HEK293T (cell line): Measurements from ENCODE around the gene RIPK3.

Experiments used
- CTCF ChIA-PET: fragments of 350-600 bp; formaldehyde crosslinking; extraction: SDS; loops from one replicate; lab custom pipeline; 2021; ENCODE audit warnings: antibody characterized with exemption, inconsistent platforms; lab: Yijun Ruan, JAX
- POLR2A ChIA-PET: fragments of 350-600 bp; formaldehyde crosslinking; extraction: SDS; loops from one replicate; lab custom pipeline; 2020; ENCODE audit warnings: antibody characterized with exemption, inconsistent platforms; lab: Yijun Ruan, JAX
- DNase-seq: peaks from one replicate; pipeline ENCODE4 v3.0.0; 2012; ENCODE audit warnings: mixed read lengths; ENCODE audit errors: extremely low spot score
- ARNT ChIP-seq: fragments of 450-650 bp; IDR thresholded peaks from 2 replicates; pipeline ENCODE4 v1.6.1; 2017; ENCODE audit warnings: mild to moderate bottlenecking
- BHLHE40 ChIP-seq: fragments of 450-650 bp; IDR thresholded peaks from 2 replicates; pipeline ENCODE4 v1.6.1; 2016; ENCODE audit warnings: mild to moderate bottlenecking, moderate library complexity, borderline replicate concordance
- CTBP1 ChIP-seq: fragments of 450-650 bp; IDR thresholded peaks from 2 replicates; pipeline ENCODE4 v1.6.1; 2016; ENCODE audit warnings: borderline replicate concordance
- ELF4 ChIP-seq: fragments of 450-650 bp; IDR thresholded peaks from 2 replicates; pipeline ENCODE4 v1.6.1; 2017; ENCODE audit warnings: antibody characterized with exemption
- FOXA1 ChIP-seq: fragments of 450-650 bp; IDR thresholded peaks from 2 replicates; pipeline ENCODE4 v1.6.1; 2016; ENCODE audit warnings: mild to moderate bottlenecking
- FOXK2 ChIP-seq: fragments of 450-650 bp; IDR thresholded peaks from 2 replicates; pipeline ENCODE4 v1.6.1; 2016; ENCODE audit warnings: mild to moderate bottlenecking
- FOXM1 ChIP-seq: fragments of 450-650 bp; IDR thresholded peaks from 2 replicates; pipeline ENCODE4 v1.6.1; 2017; ENCODE audit warnings: mild to moderate bottlenecking, borderline replicate concordance
- HDGF ChIP-seq: fragments of 450-650 bp; IDR thresholded peaks from 2 replicates; pipeline ENCODE4 v1.6.1; 2017; ENCODE audit warnings: antibody characterized with exemption, borderline replicate concordance
- L3MBTL2 ChIP-seq: fragments of 450-650 bp; conservative IDR thresholded peaks from 2 replicates; pipeline ENCODE4 v1.6.1; 2016; ENCODE audit warnings: mild to moderate bottlenecking
- LEF1 ChIP-seq: fragments of 450-650 bp; IDR thresholded peaks from 2 replicates; pipeline ENCODE4 v1.6.1; 2017; ENCODE audit warnings: mild to moderate bottlenecking, borderline replicate concordance
- NFRKB ChIP-seq: fragments of 450-650 bp; IDR thresholded peaks from 2 replicates; pipeline ENCODE4 v1.6.1; 2016; ENCODE audit warnings: mild to moderate bottlenecking, moderate library complexity
- SP1 ChIP-seq: fragments of 450-650 bp; IDR thresholded peaks from 2 replicates; pipeline ENCODE4 v1.6.1; 2017
- SUZ12 ChIP-seq: fragments of 450-650 bp; IDR thresholded peaks from 2 replicates; pipeline ENCODE4 v1.6.1; 2016; ENCODE audit warnings: mild to moderate bottlenecking
- TARDBP ChIP-seq: fragments of 450-650 bp; IDR thresholded peaks from 2 replicates; pipeline ENCODE4 v1.6.1; 2016
- ZNF384 ChIP-seq: fragments of 450-650 bp; IDR thresholded peaks from 2 replicates; pipeline ENCODE4 v1.6.1; 2016
- TF ChIP-seq, protein P1 (sequence below): fragments of 450-650 bp; IDR thresholded peaks from 2 replicates; pipeline ENCODE4 v1.6.1; 2016

The RIPK3 gene

GRCh38 chr14:24315243-24315806, 24.5 kb downstream of the RIPK3 start:
- ChIA-PET CTCF (no interaction called here), POLR2A (no interaction called here)
- TF ChIP-seq SP1 (no peak), FOXM1 (no peak), FOXA1 (no peak), ARNT (no peak), LEF1 (no peak), ELF4 (no peak), TARDBP (no peak), ZNF384 (no peak)
- DNase-seq, result no peak

DNA sequence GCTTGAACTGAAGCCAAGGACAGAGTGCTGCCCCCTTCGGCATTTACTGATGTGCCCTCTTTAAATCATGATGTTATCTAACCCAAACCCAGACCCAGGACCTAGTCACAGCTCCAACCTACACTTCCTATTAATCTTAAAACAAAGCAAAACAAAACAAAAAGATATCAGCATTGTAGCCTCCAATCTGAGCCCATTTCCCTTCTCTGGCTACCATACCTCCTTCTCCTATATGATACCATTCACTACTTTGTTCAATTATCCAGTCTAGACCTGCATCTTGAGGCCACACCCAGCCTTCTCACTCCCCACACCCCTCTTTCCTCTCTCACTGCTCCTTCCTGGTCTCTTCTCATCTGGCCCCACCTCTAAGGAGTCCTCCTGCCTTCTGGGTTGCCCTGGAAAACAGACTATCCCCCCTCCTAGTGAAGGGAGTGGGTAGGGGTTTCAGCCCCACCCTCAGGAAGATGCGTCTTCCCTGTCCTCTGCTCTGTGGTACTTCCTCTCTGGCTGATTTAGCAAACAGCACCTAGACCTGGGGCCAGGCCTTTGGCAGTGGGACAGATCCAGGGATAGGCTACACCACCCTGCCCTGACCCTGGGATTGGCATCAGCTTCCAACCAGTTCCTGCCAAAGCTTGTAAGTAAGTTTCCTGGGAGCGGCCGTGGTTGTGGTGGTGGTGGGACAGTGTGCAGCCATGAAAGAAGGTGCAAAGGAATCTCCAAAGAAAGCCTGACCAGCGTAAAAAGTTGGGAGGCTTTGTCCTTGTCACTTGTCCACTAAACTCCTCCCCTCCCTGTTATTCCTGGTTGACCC, 25.2 kb downstream of the RIPK3 start:
- TF ChIP-seq SUZ12 (no peak), ARNT (no peak), FOXK2 (no peak), FOXA1 (no peak), BHLHE40 (no peak), NFRKB (no peak)
- TF ChIP-seq, protein P1, sequence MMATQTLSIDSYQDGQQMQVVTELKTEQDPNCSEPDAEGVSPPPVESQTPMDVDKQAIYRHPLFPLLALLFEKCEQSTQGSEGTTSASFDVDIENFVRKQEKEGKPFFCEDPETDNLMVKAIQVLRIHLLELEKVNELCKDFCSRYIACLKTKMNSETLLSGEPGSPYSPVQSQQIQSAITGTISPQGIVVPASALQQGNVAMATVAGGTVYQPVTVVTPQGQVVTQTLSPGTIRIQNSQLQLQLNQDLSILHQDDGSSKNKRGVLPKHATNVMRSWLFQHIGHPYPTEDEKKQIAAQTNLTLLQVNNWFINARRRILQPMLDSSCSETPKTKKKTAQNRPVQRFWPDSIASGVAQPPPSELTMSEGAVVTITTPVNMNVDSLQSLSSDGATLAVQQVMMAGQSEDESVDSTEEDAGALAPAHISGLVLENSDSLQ, result no peak
- DNase-seq, result no peak
- ChIA-PET CTCF (interaction anchor here (0.6 kb wide), 1 partner anchor 18 kb away, joined by 3 read pairs; no protein-coding TSS in a partner anchor), POLR2A (interaction anchor here (0.8 to 1.3 kb wide), 2 partner anchors 17 to 72 kb away, joined by 3 read pairs; partner anchors contain the start of gene TINF2)

DNA sequence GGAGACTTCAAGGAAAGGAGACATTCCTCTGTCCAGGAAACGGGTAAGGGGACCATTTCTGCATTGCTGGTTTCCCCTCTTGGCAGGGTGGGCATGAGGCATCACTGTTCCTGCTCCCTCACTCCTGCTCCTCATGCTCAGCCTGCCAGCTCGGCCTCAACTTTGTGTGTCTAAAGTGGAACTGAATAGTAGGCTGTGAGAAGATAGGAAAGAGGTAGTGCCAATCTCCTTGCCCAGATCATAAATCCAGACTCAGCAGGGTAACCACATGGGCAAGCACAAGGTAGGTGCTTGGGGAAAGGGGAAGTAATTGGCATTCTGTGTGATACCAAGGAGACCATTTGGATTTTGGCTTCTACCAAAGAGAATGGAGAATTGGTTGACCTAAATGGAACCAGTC, 25.9 kb downstream of the RIPK3 start:
- TF ChIP-seq LEF1 (no peak), BHLHE40 (no peak)
- POLR2A ChIA-PET, result interaction anchor here (0.7 to 1.3 kb wide), 3 partner anchors 16 to 118 kb away, joined by 3 read pairs; partner anchors contain the start of gene TINF2
- CTCF ChIA-PET, result interaction anchor here (0.6 kb wide), 1 partner anchor 17 kb away, joined by 3 read pairs; no protein-coding TSS in a partner anchor
- no peak for DNase-seq

GRCh38 chr14:24312736-24313507, 26.9 kb downstream of the RIPK3 start:
- DNase-seq, result no peak
- no peak for TF ChIP-seq ELF4
- no peak for TF ChIP-seq FOXK2
- TF ChIP-seq BHLHE40, result no peak
- TF ChIP-seq SUZ12, result no peak
- CTCF ChIA-PET, result no interaction called here
- POLR2A ChIA-PET, result no interaction called here

DNA sequence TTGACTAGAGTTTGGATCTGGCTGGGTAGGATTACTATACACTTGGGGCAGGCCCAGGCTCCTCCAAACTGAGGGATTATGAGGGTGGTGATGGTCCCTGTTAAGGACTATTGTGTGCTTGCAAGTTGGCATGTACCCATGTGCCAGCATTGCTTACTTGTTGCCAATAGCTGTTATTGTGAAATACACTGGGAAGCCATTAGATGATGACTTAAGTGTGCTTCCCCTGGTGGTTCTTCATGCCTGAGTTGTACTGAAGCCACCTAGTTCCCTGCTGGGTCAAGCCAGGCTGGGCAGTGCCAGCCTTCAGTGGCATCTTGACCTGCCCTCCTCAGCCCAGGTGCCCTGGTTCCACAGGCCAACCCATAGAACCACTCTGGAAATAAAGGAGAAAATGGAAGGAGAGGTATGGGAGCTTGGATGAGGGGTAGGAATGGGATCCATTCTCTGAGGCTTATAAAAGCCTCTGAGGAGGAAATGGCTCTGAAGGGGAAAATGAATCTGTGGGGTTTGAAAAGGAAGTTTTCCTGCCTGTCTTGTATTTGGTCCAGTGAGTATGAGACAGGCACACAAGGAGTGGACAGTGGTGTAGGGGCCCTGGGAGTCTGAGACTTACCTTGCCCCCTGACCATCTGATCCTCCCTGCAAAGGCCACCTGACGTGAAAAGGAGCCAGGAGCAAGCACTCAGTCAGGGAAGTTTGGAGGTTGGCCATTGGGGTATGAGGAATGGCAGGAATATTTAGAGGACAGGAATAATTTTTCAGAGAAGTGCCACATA, 27.8 kb downstream of the RIPK3 start:
- no peak for DNase-seq
- TF ChIP-seq NFRKB (no peak), HDGF (no peak), SP1 (no peak), ZNF384 (no peak), BHLHE40 (no peak), SUZ12 (no peak), L3MBTL2 (no peak), TARDBP (no peak), ARNT (no peak), LEF1 (no peak), CTBP1 (no peak), ELF4 (no peak), FOXK2 (no peak), FOXM1 (no peak), FOXA1 (no peak)
- TF ChIP-seq, protein P1, result no peak
- ChIA-PET CTCF (no interaction called here), POLR2A (interaction anchor here (1.0 kb wide), 1 partner anchor 69 kb away, joined by 3 read pairs; the partner anchor contains the start of gene TINF2)
